ENCODE data around the gene SH3GLB1.
A peak's percentile ranks its signal among the peaks of the same experiment; 100 is the strongest.

SH3GLB1 gene

GRCh38 chr1:86768554-86768953, 64.2 kb downstream of the SH3GLB1 start:
- no peaks in the 10 kb centered on the region for H3K27me3 ChIP-seq (ENCODE audit: insufficient read depth, poor library complexity, severe bottlenecking)
- ATAC-seq (ENCODE audit: low read depth) (no peak), DNase-seq (ENCODE audit: low spot score) (no peak)
- H3K27ac ChIP-seq (ENCODE audit: poor library complexity, severe bottlenecking) = no peak overlapping the region
- peaks cover 7% of the 10 kb centered on the region for H3K4me1 ChIP-seq (ENCODE audit: insufficient read depth, poor library complexity, severe bottlenecking)
- H3K36me3 ChIP-seq (ENCODE audit: low read depth) = no peaks in the 10 kb centered on the region
- TF ChIP-seq, protein P1, sequence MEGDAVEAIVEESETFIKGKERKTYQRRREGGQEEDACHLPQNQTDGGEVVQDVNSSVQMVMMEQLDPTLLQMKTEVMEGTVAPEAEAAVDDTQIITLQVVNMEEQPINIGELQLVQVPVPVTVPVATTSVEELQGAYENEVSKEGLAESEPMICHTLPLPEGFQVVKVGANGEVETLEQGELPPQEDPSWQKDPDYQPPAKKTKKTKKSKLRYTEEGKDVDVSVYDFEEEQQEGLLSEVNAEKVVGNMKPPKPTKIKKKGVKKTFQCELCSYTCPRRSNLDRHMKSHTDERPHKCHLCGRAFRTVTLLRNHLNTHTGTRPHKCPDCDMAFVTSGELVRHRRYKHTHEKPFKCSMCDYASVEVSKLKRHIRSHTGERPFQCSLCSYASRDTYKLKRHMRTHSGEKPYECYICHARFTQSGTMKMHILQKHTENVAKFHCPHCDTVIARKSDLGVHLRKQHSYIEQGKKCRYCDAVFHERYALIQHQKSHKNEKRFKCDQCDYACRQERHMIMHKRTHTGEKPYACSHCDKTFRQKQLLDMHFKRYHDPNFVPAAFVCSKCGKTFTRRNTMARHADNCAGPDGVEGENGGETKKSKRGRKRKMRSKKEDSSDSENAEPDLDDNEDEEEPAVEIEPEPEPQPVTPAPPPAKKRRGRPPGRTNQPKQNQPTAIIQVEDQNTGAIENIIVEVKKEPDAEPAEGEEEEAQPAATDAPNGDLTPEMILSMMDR (IDR thresholded peaks at IDR 0.05; ENCODE audit: poor library complexity, severe bottlenecking) = no peak
- H3K9me3 ChIP-seq (ENCODE audit: severe bottlenecking) = no peaks in the 10 kb centered on the region
- H3K4me3 ChIP-seq (ENCODE audit: severe bottlenecking) = no peak overlapping the region

DNA sequence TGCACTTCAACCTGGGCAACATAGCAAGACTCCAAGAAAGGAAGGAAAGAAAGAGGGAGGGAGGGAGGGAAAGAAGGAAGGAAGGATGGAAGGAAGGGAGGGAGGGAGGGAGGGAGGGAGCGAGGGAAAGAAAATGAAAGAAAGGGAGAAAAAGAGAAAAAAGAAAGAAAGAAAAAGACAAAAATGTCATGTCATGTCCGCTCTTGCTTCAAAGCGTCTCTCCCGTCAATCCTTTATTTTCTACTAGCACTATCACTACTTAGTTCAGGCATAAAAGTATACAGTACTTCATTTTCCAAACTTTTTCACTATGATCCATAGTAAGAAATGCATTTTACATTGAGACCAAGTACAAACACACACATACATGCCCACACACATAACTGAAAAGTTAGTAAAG, 64.7 kb downstream of the SH3GLB1 start:
- ATAC-seq (ENCODE audit: low read depth) (no peak), DNase-seq (ENCODE audit: low spot score) (no peak)
- no peaks in the 10 kb centered on the region for H3K36me3 ChIP-seq (ENCODE audit: low read depth)
- H3K4me1 ChIP-seq (ENCODE audit: insufficient read depth, poor library complexity, severe bottlenecking) = peaks cover 10% of the 10 kb centered on the region
- no peak overlapping the region for H3K4me3 ChIP-seq (ENCODE audit: severe bottlenecking)
- TF ChIP-seq, protein P1 (IDR thresholded peaks at IDR 0.05; ENCODE audit: poor library complexity, severe bottlenecking) = no peak
- no peaks in the 10 kb centered on the region for H3K9me3 ChIP-seq (ENCODE audit: severe bottlenecking)
- H3K27me3 ChIP-seq (ENCODE audit: insufficient read depth, poor library complexity, severe bottlenecking) = no peaks in the 10 kb centered on the region
- H3K27ac ChIP-seq (ENCODE audit: poor library complexity, severe bottlenecking) = no peak overlapping the region

GRCh38 chr1:86773341-86774288, 69.2 kb downstream of the SH3GLB1 start:
- ATAC-seq (ENCODE audit: low read depth) (peak; percentile 84), DNase-seq (ENCODE audit: low spot score) (no peak)
- Histone ChIP-seq H3K4me3 (ENCODE audit: severe bottlenecking) (no peak overlapping the region), H3K36me3 (ENCODE audit: low read depth) (no peaks in the 10 kb centered on the region), H3K27ac (ENCODE audit: poor library complexity, severe bottlenecking) (peak overlapping the region; percentile 94), H3K4me1 (ENCODE audit: insufficient read depth, poor library complexity, severe bottlenecking) (peaks cover 31% of the 10 kb centered on the region), H3K9me3 (ENCODE audit: severe bottlenecking) (no peaks in the 10 kb centered on the region), H3K27me3 (ENCODE audit: insufficient read depth, poor library complexity, severe bottlenecking) (no peaks in the 10 kb centered on the region)
- TF ChIP-seq, protein P1 (IDR thresholded peaks at IDR 0.05; ENCODE audit: poor library complexity, severe bottlenecking) = no peak

- Histone ChIP-seq H3K9me3 (ENCODE audit: severe bottlenecking) (no peaks in the 10 kb centered on the region), H3K27me3 (ENCODE audit: insufficient read depth, poor library complexity, severe bottlenecking) (no peaks in the 10 kb centered on the region), H3K4me3 (ENCODE audit: severe bottlenecking) (no peak overlapping the region), H3K36me3 (ENCODE audit: low read depth) (no peaks in the 10 kb centered on the region), H3K27ac (ENCODE audit: poor library complexity, severe bottlenecking) (peak overlapping the region; percentile 94), H3K4me1 (ENCODE audit: insufficient read depth, poor library complexity, severe bottlenecking) (peaks cover 39% of the 10 kb centered on the region)
- DNase-seq (ENCODE audit: low spot score) = peak; percentile 79
- peak; percentile 79 for ATAC-seq (ENCODE audit: low read depth)
- TF ChIP-seq, protein P1 (IDR thresholded peaks at IDR 0.05; ENCODE audit: poor library complexity, severe bottlenecking) = no peak
Measured at GRCh38 chr1:86774305-86775295, 70.2 kb downstream of the SH3GLB1 start.
